Gastrocnemius medialis (tissue), 4 donors: Measurements from ENCODE around the gene FAM124A.

Experiments used
- POLR2A ChIP-seq, 2 donors: fragments of 450-650 bp; IDR thresholded peaks; one replicate each; pipeline ENCODE4 v1.6.1; 2017; ENCODE audit warnings: antibody characterized with exemption in 2 of 2, mild to moderate bottlenecking in 2 of 2, moderate library complexity in 2 of 2
- TF ChIP-seq, protein P1 (sequence below), 5 experiments: fragments of 450-650 bp in 3 of 5; fragments of 200-600 bp in 2 of 5; sonication (generic) in 2 of 5; IDR thresholded peaks in 4 of 5; conservative IDR thresholded peaks in 1 of 5; 1 replicate in 4 of 5; 2 replicates in 1 of 5; pipeline ENCODE4 v1.5.1; 2016 to 2019; ENCODE audit warnings: antibody characterized with exemption in 5 of 5, mild to moderate bottlenecking in 3 of 5, moderate library complexity in 3 of 5

DNA sequence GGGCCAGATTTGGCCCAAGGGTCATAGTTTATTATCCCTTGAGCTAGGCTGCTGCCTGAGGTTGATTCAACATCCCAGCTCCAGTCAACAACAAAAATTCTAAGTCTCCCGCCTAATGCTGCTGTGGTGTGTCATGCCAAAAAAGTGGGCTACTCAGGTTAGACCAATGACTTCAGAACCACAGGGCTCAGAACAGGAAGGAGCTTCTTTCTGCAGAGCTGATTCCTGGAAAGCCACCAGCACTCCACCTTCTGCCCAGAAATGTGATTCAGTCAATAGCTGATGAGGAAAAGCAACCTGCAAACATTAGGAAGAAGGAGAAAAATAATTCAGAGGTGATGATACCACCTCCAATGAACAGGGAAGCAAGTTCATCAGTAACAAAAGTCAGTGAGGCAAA lies 61.2 kb downstream of the FAM124A start:
- TF ChIP-seq, protein P1, sequence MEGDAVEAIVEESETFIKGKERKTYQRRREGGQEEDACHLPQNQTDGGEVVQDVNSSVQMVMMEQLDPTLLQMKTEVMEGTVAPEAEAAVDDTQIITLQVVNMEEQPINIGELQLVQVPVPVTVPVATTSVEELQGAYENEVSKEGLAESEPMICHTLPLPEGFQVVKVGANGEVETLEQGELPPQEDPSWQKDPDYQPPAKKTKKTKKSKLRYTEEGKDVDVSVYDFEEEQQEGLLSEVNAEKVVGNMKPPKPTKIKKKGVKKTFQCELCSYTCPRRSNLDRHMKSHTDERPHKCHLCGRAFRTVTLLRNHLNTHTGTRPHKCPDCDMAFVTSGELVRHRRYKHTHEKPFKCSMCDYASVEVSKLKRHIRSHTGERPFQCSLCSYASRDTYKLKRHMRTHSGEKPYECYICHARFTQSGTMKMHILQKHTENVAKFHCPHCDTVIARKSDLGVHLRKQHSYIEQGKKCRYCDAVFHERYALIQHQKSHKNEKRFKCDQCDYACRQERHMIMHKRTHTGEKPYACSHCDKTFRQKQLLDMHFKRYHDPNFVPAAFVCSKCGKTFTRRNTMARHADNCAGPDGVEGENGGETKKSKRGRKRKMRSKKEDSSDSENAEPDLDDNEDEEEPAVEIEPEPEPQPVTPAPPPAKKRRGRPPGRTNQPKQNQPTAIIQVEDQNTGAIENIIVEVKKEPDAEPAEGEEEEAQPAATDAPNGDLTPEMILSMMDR (IDR thresholded peaks at IDR 0.05 in 4 of 5, conservative IDR thresholded peaks at IDR 0.05 in 1 of 5) = no peak
- TF ChIP-seq POLR2A (IDR thresholded peaks at IDR 0.05) = no peak
